ENCODE data around the gene ADSS1. TPM values are rescaled to one million over a fixed set of nuclear protein-coding genes. Genes with fewer than 3 reads are reported as not detected.

The ADSS1 gene
- total RNA-seq, 1 experiment from 2014 or later, result 3.2 TPM

- ChIA-PET CTCF (no interaction called here), POLR2A (no interaction called here)
- H3K27me3 ChIP-seq (replicated peaks; ENCODE audit: control insufficient read depth, insufficient read depth, low read length), result no peaks in the 10 kb centered on the region
- DNase-seq, result no peak
- peaks cover 9% of the 10 kb centered on the region; the same call in 1 of the 2 replicates for H3K4me1 ChIP-seq
- Mint-ChIP-seq H3K27me3 (ENCODE audit: insufficient read depth, unreplicated experiment) (no peaks in the 10 kb centered on the region), H3K4me1 (ENCODE audit: low read depth, unreplicated experiment) (no peaks in the 10 kb centered on the region), H3K9me3 (ENCODE audit: unreplicated experiment) (no peaks in the 10 kb centered on the region), H3K4me3 (ENCODE audit: unreplicated experiment) (no peak overlapping the region), H3K36me3 (ENCODE audit: insufficient read depth, unreplicated experiment) (peaks cover 10% of the 10 kb centered on the region), H3K27ac (ENCODE audit: unreplicated experiment) (no peak overlapping the region)
- TF ChIP-seq, protein P1, sequence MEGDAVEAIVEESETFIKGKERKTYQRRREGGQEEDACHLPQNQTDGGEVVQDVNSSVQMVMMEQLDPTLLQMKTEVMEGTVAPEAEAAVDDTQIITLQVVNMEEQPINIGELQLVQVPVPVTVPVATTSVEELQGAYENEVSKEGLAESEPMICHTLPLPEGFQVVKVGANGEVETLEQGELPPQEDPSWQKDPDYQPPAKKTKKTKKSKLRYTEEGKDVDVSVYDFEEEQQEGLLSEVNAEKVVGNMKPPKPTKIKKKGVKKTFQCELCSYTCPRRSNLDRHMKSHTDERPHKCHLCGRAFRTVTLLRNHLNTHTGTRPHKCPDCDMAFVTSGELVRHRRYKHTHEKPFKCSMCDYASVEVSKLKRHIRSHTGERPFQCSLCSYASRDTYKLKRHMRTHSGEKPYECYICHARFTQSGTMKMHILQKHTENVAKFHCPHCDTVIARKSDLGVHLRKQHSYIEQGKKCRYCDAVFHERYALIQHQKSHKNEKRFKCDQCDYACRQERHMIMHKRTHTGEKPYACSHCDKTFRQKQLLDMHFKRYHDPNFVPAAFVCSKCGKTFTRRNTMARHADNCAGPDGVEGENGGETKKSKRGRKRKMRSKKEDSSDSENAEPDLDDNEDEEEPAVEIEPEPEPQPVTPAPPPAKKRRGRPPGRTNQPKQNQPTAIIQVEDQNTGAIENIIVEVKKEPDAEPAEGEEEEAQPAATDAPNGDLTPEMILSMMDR (IDR thresholded peaks at IDR 0.05; ENCODE audit: insufficient read depth in 1 of 2, low read depth in 1 of 2, low read length in 1 of 2, severe bottlenecking in 1 of 2, unreplicated experiment in 1 of 2), result no peak
- no peak overlapping the region for H3K4me3 ChIP-seq (ENCODE audit: low read depth, low read length)
- H3K9me3 ChIP-seq, result no peaks in the 10 kb centered on the region
- no TSS peak for BruUV-seq (replicated peaks)
- intact Hi-C loops (cut with micrococcal nuclease; ENCODE audit: unreplicated experiment), result no loop called here
- H3K36me3 ChIP-seq (ENCODE audit: control insufficient read depth, insufficient read depth, low read length), result no peaks in the 10 kb centered on the region
These were observed 66.0 kb downstream of the ADSS1 start for GRCh38 chr14:104789752-104790743.

DNA sequence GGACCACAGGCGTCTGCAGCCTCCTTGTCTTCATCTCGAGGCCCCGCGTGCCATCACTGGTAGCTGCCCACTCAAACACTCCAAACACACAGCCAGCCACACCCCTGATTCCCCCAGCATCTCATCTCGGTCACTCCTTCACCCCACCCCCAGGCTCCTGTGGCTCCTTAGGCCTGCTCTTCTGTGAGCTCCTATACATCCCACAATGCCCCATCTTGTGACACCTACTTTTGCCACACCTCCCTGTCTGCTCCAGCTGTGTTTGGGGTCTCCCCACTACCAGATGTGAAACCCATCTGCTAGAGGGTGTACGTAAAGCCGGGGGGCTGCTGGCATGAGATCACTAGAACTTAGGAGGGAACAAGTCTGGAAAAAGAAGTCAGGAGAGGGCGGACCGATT, 67.4 kb downstream of the ADSS1 start:
- Histone ChIP-seq H3K4me3 (ENCODE audit: low read depth, low read length) (no peak overlapping the region), H3K36me3 (ENCODE audit: control insufficient read depth, insufficient read depth, low read length) (no peaks in the 10 kb centered on the region), H3K27me3 (replicated peaks; ENCODE audit: control insufficient read depth, insufficient read depth, low read length) (no peaks in the 10 kb centered on the region), H3K9me3 (no peaks in the 10 kb centered on the region), H3K4me1 (peaks cover 16% of the 10 kb centered on the region)
- H3K4me3 Mint-ChIP-seq (ENCODE audit: unreplicated experiment), result no peak overlapping the region
- TF ChIP-seq, protein P1 (IDR thresholded peaks at IDR 0.05; ENCODE audit: insufficient read depth in 1 of 2, low read depth in 1 of 2, low read length in 1 of 2, severe bottlenecking in 1 of 2, unreplicated experiment in 1 of 2), result no peak
- CTCF ChIA-PET, result interaction anchor here (0.7 kb wide), 1 partner anchor 35 kb away, joined by 4 read pairs; no protein-coding TSS in a partner anchor
- H3K36me3 Mint-ChIP-seq (ENCODE audit: insufficient read depth, unreplicated experiment), result peaks cover 10% of the 10 kb centered on the region
- no TSS peak for BruUV-seq (replicated peaks)
- no peaks in the 10 kb centered on the region for H3K4me1 Mint-ChIP-seq (ENCODE audit: low read depth, unreplicated experiment)
- DNase-seq, result no peak
- no peak overlapping the region for H3K27ac Mint-ChIP-seq (ENCODE audit: unreplicated experiment)
- no peaks in the 10 kb centered on the region for H3K27me3 Mint-ChIP-seq (ENCODE audit: insufficient read depth, unreplicated experiment)
- POLR2A ChIA-PET, result no interaction called here
- no peaks in the 10 kb centered on the region for H3K9me3 Mint-ChIP-seq (ENCODE audit: unreplicated experiment)
- intact Hi-C loops (cut with micrococcal nuclease; ENCODE audit: unreplicated experiment), result no loop called here

- BruUV-seq (replicated peaks), result no TSS peak
- TF ChIP-seq, protein P1 (IDR thresholded peaks at IDR 0.05; ENCODE audit: insufficient read depth in 1 of 2, low read depth in 1 of 2, low read length in 1 of 2, severe bottlenecking in 1 of 2, unreplicated experiment in 1 of 2), result no peak
- H3K9me3 Mint-ChIP-seq (ENCODE audit: unreplicated experiment), result no peaks in the 10 kb centered on the region
These were observed 68.3 kb downstream of the ADSS1 start for GRCh38 chr14:104792101-104792884.

More at GRCh38 chr14:104792101-104792884, 68.3 kb downstream of the ADSS1 start:
- ChIA-PET POLR2A (no interaction called here), CTCF (interaction anchor here (0.6 to 0.7 kb wide), 2 partner anchors 35 to 242 kb away, joined by 3 to 4 read pairs; no protein-coding TSS in a partner anchor)
- H3K36me3 Mint-ChIP-seq (ENCODE audit: insufficient read depth, unreplicated experiment), result peaks cover 6% of the 10 kb centered on the region
- H3K27ac Mint-ChIP-seq (ENCODE audit: unreplicated experiment), result no peak overlapping the region
- Histone ChIP-seq H3K4me1 (peaks cover 24% of the 10 kb centered on the region), H3K9me3 (no peaks in the 10 kb centered on the region), H3K27me3 (replicated peaks; ENCODE audit: control insufficient read depth, insufficient read depth, low read length) (no peaks in the 10 kb centered on the region), H3K36me3 (ENCODE audit: control insufficient read depth, insufficient read depth, low read length) (no peaks in the 10 kb centered on the region), H3K4me3 (ENCODE audit: low read depth, low read length) (no peak overlapping the region)
- no peak overlapping the region for H3K4me3 Mint-ChIP-seq (ENCODE audit: unreplicated experiment)
- H3K27me3 Mint-ChIP-seq (ENCODE audit: insufficient read depth, unreplicated experiment), result no peaks in the 10 kb centered on the region
- H3K4me1 Mint-ChIP-seq (ENCODE audit: low read depth, unreplicated experiment), result no peaks in the 10 kb centered on the region
- intact Hi-C loops (cut with micrococcal nuclease; ENCODE audit: unreplicated experiment), result no loop called here
- no peak for DNase-seq
